Transverse colon (tissue), 4 donors: ENCODE data around the gene MYBPC2.

Experiments used
- CTCF ChIP-seq, 5 experiments: fragments of 200-600 bp in 3 of 5; fragments of 450-650 bp in 2 of 5; sonication (generic) in 3 of 5; IDR thresholded peaks; 1 replicate in 2 of 5; 2 replicates in 3 of 5; pipeline ENCODE4 v1.5.1; 2016 to 2017; ENCODE audit warnings: antibody characterized with exemption in 5 of 5, inconsistent platforms in 3 of 5, mild to moderate bottlenecking in 2 of 5, moderate library complexity in 1 of 5
- EP300 ChIP-seq: sonication (generic); formaldehyde crosslinking; IDR thresholded peaks from one replicate; pipeline ENCODE4 v1.6.1; 2017; ENCODE audit warnings: antibody characterized with exemption, low read depth
- POLR2A ChIP-seq: fragments of 450-650 bp; IDR thresholded peaks from one replicate; pipeline ENCODE4 v1.6.1; 2016; ENCODE audit warnings: antibody characterized with exemption, mild to moderate bottlenecking, moderate library complexity
- POLR2AphosphoS5 ChIP-seq, 3 donors: sonication (generic); formaldehyde crosslinking; IDR thresholded peaks; one replicate each; pipeline ENCODE4 v1.6.1; 2016; ENCODE audit warnings: antibody characterized with exemption in 3 of 3

- TF ChIP-seq EP300, result no peak
- no peak for TF ChIP-seq CTCF (IDR thresholded peaks at IDR 0.05)
- no peak for TF ChIP-seq POLR2AphosphoS5 (IDR thresholded peaks at IDR 0.05)
- no peak for TF ChIP-seq POLR2A
Measured at GRCh38 chr19:50477751-50478515, 45.2 kb downstream of the MYBPC2 start.
